IMR-90 (cell line): ENCODE results near the gene PIAS1. TPM values are rescaled to one million over a fixed set of nuclear protein-coding genes. Genes with fewer than 3 reads are reported as not detected.

Experiments used
- ATAC-seq: fragments of 200-7000 bp; cut with Tn5 transposase; 2 replicates; pipeline ENCODE4 v1.9.1; 2020; ENCODE audit warnings: low read depth, mild to moderate bottlenecking, moderate library complexity
- BruUV-seq: library from RNA; stranded (reverse); fragments of 400-500 nt; replicated peaks from 2 replicates; lab custom pipeline; 2021; lab: Mats Ljungman, UMichigan
- CTCF ChIA-PET: fragments of 300-600 bp; formaldehyde crosslinking; extraction: SDS; loops from one replicate; lab custom pipeline; 2021; ENCODE audit warnings: antibody characterized with exemption; lab: Yijun Ruan, JAX
- POLR2A ChIA-PET: fragments of 300-600 bp; sonication (Branson Sonifier 250); formaldehyde crosslinking; loops from one replicate; lab custom pipeline; 2022; ENCODE audit warnings: antibody characterized with exemption; ENCODE audit not compliant: unreplicated experiment; lab: Charles Lee
- DNase-seq: peaks from one replicate; pipeline ENCODE4 v3.0.0; 2013
- H2AFZ ChIP-seq: replicated peaks from 2 replicates; pipeline ENCODE3; 2013; ENCODE audit warnings: low read length, mild to moderate bottlenecking; ENCODE audit not compliant: poor library complexity
- H2AK5ac ChIP-seq: 2 replicates; pipeline ENCODE4 v1.6.1; 2013; ENCODE audit warnings: low read depth, low read length, inconsistent platforms
- H2AK9ac ChIP-seq: replicated peaks from 2 replicates; pipeline ENCODE3; 2013; ENCODE audit warnings: mild to moderate bottlenecking, low read depth, low read length, moderate library complexity; ENCODE audit not compliant: poor library complexity
- H2BK120ac ChIP-seq: 2 replicates; pipeline ENCODE4 v1.6.1; 2013; ENCODE audit warnings: low read depth, low read length, inconsistent platforms
- H2BK15ac ChIP-seq: 3 replicates; pipeline ENCODE4 v1.6.1; 2013; ENCODE audit warnings: low read depth, low read length, inconsistent platforms
- H2BK20ac ChIP-seq: 2 replicates; pipeline ENCODE4 v1.6.1; 2013; ENCODE audit warnings: low read depth, mild to moderate bottlenecking, inconsistent platforms, low read length, moderate library complexity
- H2BK5ac ChIP-seq: 2 replicates; pipeline ENCODE4 v1.6.1; 2013; ENCODE audit warnings: mild to moderate bottlenecking, low read depth, low read length, inconsistent platforms; ENCODE audit not compliant: poor library complexity, severe bottlenecking
- H3K14ac ChIP-seq: replicated peaks from 2 replicates; pipeline ENCODE4 v1.6.1; 2013; ENCODE audit warnings: low read depth, low read length, inconsistent platforms
- H3K18ac ChIP-seq: 2 replicates; pipeline ENCODE4 v1.6.1; 2013; ENCODE audit warnings: low read depth, low read length, control low read depth
- H3K23ac ChIP-seq: 2 replicates; pipeline ENCODE4 v1.6.1; 2013; ENCODE audit warnings: low read depth, low read length, inconsistent platforms
- H3K27ac ChIP-seq: 2 replicates; pipeline ENCODE4 v1.5.1; 2013; ENCODE audit warnings: mild to moderate bottlenecking, control low read depth, low read length; ENCODE audit not compliant: insufficient read depth
- H3K27me3 ChIP-seq: 2 replicates; pipeline ENCODE4 v1.6.1; 2013; ENCODE audit warnings: low read length; ENCODE audit not compliant: control insufficient read depth, insufficient read depth
- H3K36me3 ChIP-seq: 2 replicates; pipeline ENCODE4 v1.6.1; 2013; ENCODE audit warnings: low read length, mixed read lengths; ENCODE audit not compliant: control insufficient read depth, insufficient read depth
- H3K4ac ChIP-seq: 2 replicates; pipeline ENCODE4 v1.6.1; 2013; ENCODE audit warnings: low read depth, low read length, inconsistent platforms
- H3K4me1 ChIP-seq: 2 replicates; pipeline ENCODE4 v1.6.1; 2013; ENCODE audit warnings: low read length, mixed read lengths; ENCODE audit not compliant: control insufficient read depth, insufficient read depth
- H3K4me2 ChIP-seq: 2 replicates; pipeline ENCODE4 v1.6.1; 2013; ENCODE audit warnings: low read depth, mild to moderate bottlenecking, control low read depth, low read length, moderate library complexity
- H3K4me3 ChIP-seq: 2 replicates; pipeline ENCODE4 v1.5.1; 2013; ENCODE audit warnings: low read depth, mild to moderate bottlenecking, control low read depth, low read length, moderate library complexity; ENCODE audit not compliant: insufficient read depth
- H3K56ac ChIP-seq: 2 replicates; pipeline ENCODE4 v1.6.1; 2013; ENCODE audit warnings: low read length, inconsistent platforms; ENCODE audit not compliant: insufficient read depth; ENCODE audit errors: extremely low read depth
- H3K79me1 ChIP-seq, 2 experiments: 2 replicates each; pipeline ENCODE4 v1.6.1; 2013; ENCODE audit warnings: low read length in 2 of 2, inconsistent platforms in 1 of 2, low read depth in 1 of 2
- H3K9ac ChIP-seq: 2 replicates; pipeline ENCODE4 v1.6.1; 2013; ENCODE audit warnings: low read depth, low read length, control low read depth
- H3K9me1 ChIP-seq: 2 replicates; pipeline ENCODE4 v1.6.1; 2013; ENCODE audit warnings: low read length, inconsistent platforms; ENCODE audit not compliant: insufficient read depth
- H3K9me3 ChIP-seq: 2 replicates; pipeline ENCODE4 v1.6.1; 2013; ENCODE audit warnings: low read length; ENCODE audit not compliant: control insufficient read depth, insufficient read depth
- H4K20me1 ChIP-seq: 2 replicates; pipeline ENCODE4 v1.6.1; 2013; ENCODE audit warnings: low read length, inconsistent platforms; ENCODE audit not compliant: insufficient read depth
- H4K5ac ChIP-seq: 2 replicates; pipeline ENCODE4 v1.6.1; 2013; ENCODE audit warnings: mild to moderate bottlenecking, low read depth, low read length, control low read depth
- H4K8ac ChIP-seq, 2 experiments: 2 replicates each; pipeline ENCODE4 v1.6.1; 2013; ENCODE audit warnings: low read depth in 2 of 2, low read length in 2 of 2, control low read depth in 1 of 2, inconsistent platforms in 1 of 2
- H4K91ac ChIP-seq: 2 replicates; pipeline ENCODE4 v1.6.1; 2013; ENCODE audit warnings: low read depth, low read length, inconsistent platforms; ENCODE audit not compliant: insufficient read depth
- BHLHE40 ChIP-seq: fragments of 150-350 bp; IDR thresholded peaks from 2 replicates; pipeline ENCODE4 v1.6.1; 2016; ENCODE audit warnings: mild to moderate bottlenecking, low read depth, low read length
- CEBPB ChIP-seq: IDR thresholded peaks from 2 replicates; pipeline ENCODE4 v1.6.1; 2012; ENCODE audit warnings: low read depth, low read length, improper control_type of control experiment
- CHD1 ChIP-seq: IDR thresholded peaks from 2 replicates; pipeline ENCODE4 v1.6.1; 2012; ENCODE audit warnings: low read depth, low read length, improper control_type of control experiment
- CTCF ChIP-seq: conservative IDR thresholded peaks from 2 replicates; pipeline ENCODE4 v1.5.1; 2012; ENCODE audit warnings: mild to moderate bottlenecking, low read depth, low read length, improper control_type of control experiment
- ELK1 ChIP-seq: fragments of 150-350 bp; IDR thresholded peaks from 2 replicates; pipeline ENCODE4 v1.6.1; 2016; ENCODE audit warnings: low read depth, mild to moderate bottlenecking, low read length, moderate library complexity, borderline replicate concordance
- FOS ChIP-seq: fragments of 150-350 bp; IDR thresholded peaks from 2 replicates; pipeline ENCODE4 v1.6.1; 2016; ENCODE audit warnings: low read depth, low read length
- MAFK ChIP-seq: IDR thresholded peaks from 2 replicates; pipeline ENCODE4 v1.6.1; 2012; ENCODE audit warnings: low read depth, low read length, improper control_type of control experiment
- MAZ ChIP-seq: IDR thresholded peaks from 2 replicates; pipeline ENCODE4 v1.6.1; 2012; ENCODE audit warnings: low read depth, mild to moderate bottlenecking, low read length, improper control_type of control experiment, moderate library complexity, borderline replicate concordance
- MXI1 ChIP-seq: IDR thresholded peaks from 2 replicates; pipeline ENCODE4 v1.6.1; 2012; ENCODE audit warnings: low read depth, mild to moderate bottlenecking, low read length, moderate library complexity, borderline replicate concordance
- NFE2L2 ChIP-seq: fragments of 150-350 bp; IDR thresholded peaks from 2 replicates; pipeline ENCODE4 v1.6.1; 2016; ENCODE audit warnings: low read depth, mild to moderate bottlenecking, low read length
- POLR2A ChIP-seq: IDR thresholded peaks from 2 replicates; pipeline ENCODE4 v1.6.1; 2012; ENCODE audit warnings: mild to moderate bottlenecking, low read depth, low read length
- RAD21 ChIP-seq: IDR thresholded peaks from 2 replicates; pipeline ENCODE4 v1.6.1; 2012; ENCODE audit warnings: low read length, improper control_type of control experiment
- RCOR1 ChIP-seq: IDR thresholded peaks from 2 replicates; pipeline ENCODE4 v1.6.1; 2012; ENCODE audit warnings: mild to moderate bottlenecking, low read length, improper control_type of control experiment; ENCODE audit not compliant: insufficient replicate concordance
- RFX5 ChIP-seq: IDR thresholded peaks from 2 replicates; pipeline ENCODE4 v1.8.0; 2012; ENCODE audit warnings: low read depth, mild to moderate bottlenecking, low read length, moderate library complexity
- SMC3 ChIP-seq: fragments of 150-350 bp; IDR thresholded peaks from 2 replicates; pipeline ENCODE4 v1.6.1; 2016; ENCODE audit warnings: low read depth, mild to moderate bottlenecking, antibody characterized with exemption, low read length, moderate library complexity
- USF2 ChIP-seq: fragments of 150-350 bp; IDR thresholded peaks from 2 replicates; pipeline ENCODE4 v1.6.1; 2017; ENCODE audit warnings: mild to moderate bottlenecking, antibody characterized with exemption, low read length, low read depth
- WGBS, 2 experiments: methylation state at CpG; one replicate each; pipeline versions ENCODE4 v1.1.5 to v1.1.7; 2013; ENCODE audit warnings: missing lambda C conversion rate in 2 of 2; ENCODE audit not compliant: insufficient read length in 1 of 2; ENCODE audit errors: extremely low coverage in 2 of 2; 5-methylcytosine and 5-hydroxymethylcytosine counted together
- dilution Hi-C: fragments of 300-500 bp; cut with HindIII; formaldehyde crosslinking; loops from one replicate; pipeline ENCODE4 v1.14.3; 2018; ENCODE audit warnings: low sequenced_read_pairs; ENCODE audit not compliant: unreplicated experiment
- in situ Hi-C: fragments of 300-500 bp; cut with MboI; formaldehyde crosslinking; loops from 3 replicates; pipeline ENCODE4 v1.14.3; 2019; ENCODE audit warnings: low sequenced_read_pairs, inconsistent platforms, mixed read lengths
- intact Hi-C: fragments of 100-400 bp; cut with micrococcal nuclease; formaldehyde crosslinking; loops from 2 replicates; pipeline ENCODE4 v1.10.0; 2022
- polyA plus RNA-seq, 3 experiments: library from polyadenylated mRNA; depleted of rRNA; stranded (reverse); fragments of >200 nt; gene quantifications; 2 replicates each; pipeline ENCODE4 v1.2.3, GENCODE V29; 2012; ENCODE audit warnings: low replicate concordance in 1 of 3
- total RNA-seq: library from RNA; depleted of rRNA; stranded (reverse); fragments of >200 nt; gene quantifications from 2 replicates; pipeline ENCODE4 v1.2.3, GENCODE V29; 2012

PIAS1 gene
- total and polyA plus RNA-seq, 2 of the 4 experiments (the other 2 are of a cell fraction): 20.0 to 63.6 TPM

- H4K8ac ChIP-seq: no peak overlapping the region
- no peaks in the 10 kb centered on the region for H3K9me1 ChIP-seq
- ATAC-seq (no peak), DNase-seq (no peak)
- no CpG with 5 or more reads among the region's 5 CpGs for WGBS, 2 experiments
- no peak overlapping the region for H2AK9ac ChIP-seq
- H4K20me1 ChIP-seq: no peaks in the 10 kb centered on the region
- in situ Hi-C loops: no loop called here
- TF ChIP-seq ELK1: no peak
- TF ChIP-seq MAZ: no peak
- TF ChIP-seq MAFK: no peak
- no peak for TF ChIP-seq CHD1
- TF ChIP-seq RCOR1: no peak
- TF ChIP-seq CEBPB: no peak
- TF ChIP-seq USF2: no peak
- no peak for TF ChIP-seq POLR2A
- no peak for TF ChIP-seq RAD21
- TF ChIP-seq FOS: no peak
- no peak for TF ChIP-seq BHLHE40
- TF ChIP-seq NFE2L2: no peak
- no peak for TF ChIP-seq CTCF
- TF ChIP-seq SMC3: no peak
- no peak for TF ChIP-seq RFX5
- no peak for TF ChIP-seq MXI1
- no peak overlapping the region for H2BK120ac ChIP-seq
- H3K4me2 ChIP-seq: no peak overlapping the region
- no peak overlapping the region for H3K4me3 ChIP-seq
- intact Hi-C loops: loop anchor here (5.0 kb wide), 1 partner anchor 42 kb away; no protein-coding TSS in a partner anchor
- H2BK20ac ChIP-seq: no peak overlapping the region
- no peak overlapping the region for H3K56ac ChIP-seq
- peaks cover 30% of the 10 kb centered on the region for H3K27me3 ChIP-seq
- no peaks in the 10 kb centered on the region for H3K79me1 ChIP-seq
- H3K36me3 ChIP-seq: no peaks in the 10 kb centered on the region
- H3K9ac ChIP-seq: no peak overlapping the region
- H2AFZ ChIP-seq: no peak overlapping the region
- no TSS peak for BruUV-seq
- H4K5ac ChIP-seq: no peak overlapping the region
- no peak overlapping the region for H3K14ac ChIP-seq
- no peak overlapping the region for H3K23ac ChIP-seq
- H3K4ac ChIP-seq: no peak overlapping the region
- no peaks in the 10 kb centered on the region for H3K9me3 ChIP-seq
- H3K18ac ChIP-seq: no peak overlapping the region
- H3K4me1 ChIP-seq: no peaks in the 10 kb centered on the region
- dilution Hi-C loops: no loop called here
- H3K27ac ChIP-seq: no peak overlapping the region
- POLR2A ChIA-PET: no interaction called here
- H2AK5ac ChIP-seq: no peak overlapping the region
- no peak overlapping the region for H4K91ac ChIP-seq
- no peak overlapping the region for H2BK15ac ChIP-seq
- CTCF ChIA-PET: no interaction called here
- no peak overlapping the region for H2BK5ac ChIP-seq
Measured at GRCh38 chr15:68028888-68029207, 25.3 kb upstream of the PIAS1 start.
